Ascending aorta (tissue), 2 donors: ENCODE results near the gene MDC1. TPM values are rescaled to one million over a fixed set of nuclear protein-coding genes. Genes with fewer than 3 reads are reported as not detected.

Source experiments
- DNase-seq, 2 donors: peaks; one replicate each; pipeline ENCODE4 v3.0.0-alpha.2; 2019; ENCODE audit warnings: low spot score in 2 of 2
- H3K27ac ChIP-seq, 2 donors: fragments of 200-600 bp; sonication (generic); one replicate each; pipeline ENCODE4 v1.5.1; 2016 to 2017; ENCODE audit warnings: mild to moderate bottlenecking in 1 of 2
- H3K27me3 ChIP-seq: fragments of 200-600 bp; sonication (generic); one replicate; pipeline ENCODE4 v1.5.1; 2017
- H3K36me3 ChIP-seq, 2 donors: fragments of 200-600 bp; sonication (generic); one replicate each; pipeline ENCODE4 v1.5.1; 2016
- H3K4me1 ChIP-seq, 2 donors: fragments of 200-600 bp; sonication (generic); one replicate each; pipeline ENCODE4 v1.5.1; 2016 to 2017; ENCODE audit warnings: mild to moderate bottlenecking in 1 of 2
- H3K4me3 ChIP-seq, 2 donors: fragments of 200-600 bp; sonication (generic); one replicate each; pipeline ENCODE4 v1.5.1; 2016 to 2017; ENCODE audit warnings: mild to moderate bottlenecking in 1 of 2
- H3K9me3 ChIP-seq, 2 donors: fragments of 200-600 bp; sonication (generic); one replicate each; pipeline ENCODE4 v1.5.1; 2016
- intact Hi-C: fragments of 100-400 bp; cut with DNase I; formaldehyde crosslinking; loops from one replicate; pipeline ENCODE4 v1.15.1; 2023
- total RNA-seq: library from RNA; depleted of rRNA; stranded (reverse); fragments of >200 nt; gene quantifications from one replicate; pipeline ENCODE4 v1.1.0, GENCODE V29; 2016
- TF ChIP-seq, protein P1 (sequence below), 3 experiments: fragments of 200-600 bp in 2 of 3; fragments of 450-650 bp in 1 of 3; sonication (generic) in 2 of 3; IDR thresholded peaks; one replicate each; pipeline ENCODE4 v1.5.1; 2016 to 2019; ENCODE audit warnings: antibody characterized with exemption in 3 of 3, mild to moderate bottlenecking in 1 of 3, moderate library complexity in 1 of 3

The MDC1 gene
- total RNA-seq, 1 donor from 2014 or later = 27.1 TPM

DNA sequence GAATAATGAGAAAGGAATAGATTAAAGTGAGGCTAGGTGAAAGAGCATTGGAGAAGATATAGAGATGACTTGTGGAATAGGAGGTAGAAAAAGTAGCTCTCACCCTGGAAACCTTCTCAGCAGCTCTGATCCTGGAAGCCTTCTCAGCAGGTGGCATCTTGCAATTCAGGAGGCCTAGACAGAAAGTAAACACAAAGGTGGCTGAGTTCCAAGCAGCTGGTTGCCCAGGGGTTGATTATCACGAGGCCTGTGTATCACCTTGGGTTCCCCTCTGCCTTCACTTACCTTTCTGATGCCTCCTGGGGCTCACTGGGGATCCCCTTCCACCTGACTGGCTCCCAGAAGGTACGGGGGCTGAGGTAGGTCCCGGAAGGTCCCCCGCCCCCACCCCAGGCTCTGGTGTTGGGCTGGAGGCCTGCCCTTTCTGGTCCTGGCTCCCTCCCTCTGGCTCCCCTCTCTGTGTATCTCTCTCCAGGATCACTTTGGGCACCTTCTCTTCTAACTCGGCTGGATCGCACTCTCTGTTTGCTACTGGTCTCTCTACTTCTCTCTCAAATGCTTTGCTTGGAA is 9.7 kb downstream of the MDC1 start:
- DNase-seq = no peak
- intact Hi-C loops = no loop called here
- Histone ChIP-seq H3K27ac (no peak overlapping the region), H3K27me3 (no peaks in the 10 kb centered on the region), H3K36me3 (peaks cover 53 to 84% of the 10 kb centered on the region in 2 donors), H3K4me1 (no peaks in the 10 kb centered on the region), H3K4me3 (no peak overlapping the region), H3K9me3 (no peaks in the 10 kb centered on the region)
- TF ChIP-seq, protein P1, sequence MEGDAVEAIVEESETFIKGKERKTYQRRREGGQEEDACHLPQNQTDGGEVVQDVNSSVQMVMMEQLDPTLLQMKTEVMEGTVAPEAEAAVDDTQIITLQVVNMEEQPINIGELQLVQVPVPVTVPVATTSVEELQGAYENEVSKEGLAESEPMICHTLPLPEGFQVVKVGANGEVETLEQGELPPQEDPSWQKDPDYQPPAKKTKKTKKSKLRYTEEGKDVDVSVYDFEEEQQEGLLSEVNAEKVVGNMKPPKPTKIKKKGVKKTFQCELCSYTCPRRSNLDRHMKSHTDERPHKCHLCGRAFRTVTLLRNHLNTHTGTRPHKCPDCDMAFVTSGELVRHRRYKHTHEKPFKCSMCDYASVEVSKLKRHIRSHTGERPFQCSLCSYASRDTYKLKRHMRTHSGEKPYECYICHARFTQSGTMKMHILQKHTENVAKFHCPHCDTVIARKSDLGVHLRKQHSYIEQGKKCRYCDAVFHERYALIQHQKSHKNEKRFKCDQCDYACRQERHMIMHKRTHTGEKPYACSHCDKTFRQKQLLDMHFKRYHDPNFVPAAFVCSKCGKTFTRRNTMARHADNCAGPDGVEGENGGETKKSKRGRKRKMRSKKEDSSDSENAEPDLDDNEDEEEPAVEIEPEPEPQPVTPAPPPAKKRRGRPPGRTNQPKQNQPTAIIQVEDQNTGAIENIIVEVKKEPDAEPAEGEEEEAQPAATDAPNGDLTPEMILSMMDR (IDR thresholded peaks at IDR 0.05) = no peak

DNA sequence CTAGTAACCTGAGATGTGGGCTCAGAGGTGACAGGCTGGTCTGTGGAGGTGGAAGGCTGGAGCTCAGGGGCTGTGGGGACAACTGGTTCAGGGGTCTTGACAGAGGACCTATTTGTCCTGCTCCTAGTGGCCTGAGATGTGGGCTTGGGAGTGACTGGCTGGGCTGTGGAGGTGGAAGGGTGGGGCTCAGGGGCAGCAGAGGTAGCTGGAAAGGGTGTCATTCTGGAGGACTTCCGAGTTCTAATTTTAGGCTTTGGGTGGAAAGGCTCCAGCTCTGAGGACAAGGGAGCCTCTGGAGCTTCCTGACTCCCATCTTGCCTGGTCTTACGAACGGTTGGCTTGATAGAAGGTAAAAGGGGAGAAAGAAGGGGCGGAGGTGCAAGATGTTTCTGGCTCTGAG is 11.5 kb downstream of the MDC1 start:
- DNase-seq = no peak
- H3K36me3 ChIP-seq = peaks cover 37 to 79% of the 10 kb centered on the region in 2 donors

DNA sequence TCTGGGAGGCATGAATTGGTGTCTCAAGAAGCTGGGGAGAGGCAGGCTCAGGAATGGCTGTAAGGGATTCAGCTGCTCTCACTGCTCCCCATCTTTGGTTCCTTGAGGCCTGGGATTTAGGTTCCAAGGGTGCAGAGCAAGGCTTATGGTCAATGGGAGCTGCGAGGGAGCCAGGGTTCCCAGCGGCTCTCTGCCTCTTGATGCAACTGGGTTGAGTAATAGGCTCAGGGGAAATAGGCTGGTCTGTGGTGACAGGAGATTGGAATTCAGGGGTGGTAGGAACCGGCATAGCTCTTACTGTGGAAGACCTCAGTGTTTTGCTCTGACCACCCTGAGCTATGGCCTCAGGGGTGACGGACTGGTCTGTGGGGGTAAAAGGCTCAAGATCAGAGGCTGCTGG is 13.3 kb downstream of the MDC1 start:
- Histone ChIP-seq H3K4me1 (no peaks in the 10 kb centered on the region), H3K36me3 (peaks cover 29 to 76% of the 10 kb centered on the region in 2 donors), H3K9me3 (no peaks in the 10 kb centered on the region), H3K27me3 (no peaks in the 10 kb centered on the region), H3K4me3 (no peak overlapping the region), H3K27ac (no peak overlapping the region)
- intact Hi-C loops = no loop called here
- TF ChIP-seq, protein P1 (IDR thresholded peaks at IDR 0.05) = no peak
- no peak for DNase-seq

More for the DNA sequence above, 11.5 kb downstream of the MDC1 start:
- Histone ChIP-seq H3K4me1 (no peaks in the 10 kb centered on the region), H3K9me3 (no peaks in the 10 kb centered on the region), H3K4me3 (no peak overlapping the region), H3K27me3 (no peaks in the 10 kb centered on the region), H3K27ac (no peak overlapping the region)
- intact Hi-C loops = no loop called here
- TF ChIP-seq, protein P1 (IDR thresholded peaks at IDR 0.05) = no peak

DNA sequence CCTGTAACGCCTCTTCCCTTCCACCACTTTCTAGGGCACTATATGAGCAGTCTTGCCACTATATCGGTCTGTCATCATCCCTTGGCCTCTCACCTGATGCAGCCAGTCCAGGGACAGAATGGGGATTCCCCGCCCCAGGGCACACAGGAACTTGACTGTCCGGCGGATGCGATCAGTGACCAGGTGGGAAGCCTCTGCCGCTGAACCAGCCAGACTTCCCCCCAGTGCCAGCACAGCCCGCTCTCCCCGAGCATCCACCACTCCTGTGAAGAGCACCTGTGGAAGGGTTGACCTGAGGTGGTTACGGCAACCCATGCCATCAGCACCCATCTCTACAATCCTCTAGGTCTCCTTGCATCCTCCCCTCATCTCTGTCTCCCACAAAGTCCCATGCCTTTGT is 14.1 kb downstream of the MDC1 start:
- intact Hi-C loops = no loop called here
- Histone ChIP-seq H3K4me1 (no peaks in the 10 kb centered on the region), H3K27ac (no peak overlapping the region), H3K27me3 (no peaks in the 10 kb centered on the region), H3K4me3 (no peak overlapping the region), H3K9me3 (no peaks in the 10 kb centered on the region), H3K36me3 (peaks cover 27 to 74% of the 10 kb centered on the region in 2 donors)
- DNase-seq = no peak
- TF ChIP-seq, protein P1 (IDR thresholded peaks at IDR 0.05) = no peak

DNA sequence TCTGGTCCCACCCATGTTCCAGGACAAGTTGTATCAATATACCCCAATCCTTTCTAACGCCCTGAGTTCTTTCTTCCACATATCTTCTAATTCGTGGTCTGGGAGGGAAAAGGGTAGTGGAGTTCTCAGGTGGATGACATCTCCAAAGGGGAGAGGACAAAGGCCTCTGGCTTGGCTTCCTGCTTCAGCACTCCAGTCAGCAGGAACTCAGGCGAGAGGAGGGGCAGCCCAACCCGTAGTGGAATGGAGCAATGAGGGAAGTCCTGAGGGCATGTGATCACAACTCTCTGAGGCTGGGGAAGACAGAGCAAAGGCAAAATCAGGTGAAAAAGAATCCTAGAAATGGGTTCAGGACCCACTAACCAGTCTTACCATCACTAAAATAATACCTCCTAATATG is 16.7 kb downstream of the MDC1 start:
- no peak overlapping the region for H3K27ac ChIP-seq
- H3K4me3 ChIP-seq = no peak overlapping the region
- TF ChIP-seq, protein P1 (IDR thresholded peaks at IDR 0.05) = no peak
- H3K27me3 ChIP-seq = no peaks in the 10 kb centered on the region
- H3K36me3 ChIP-seq = peaks cover 8 to 53% of the 10 kb centered on the region in 2 donors
- H3K9me3 ChIP-seq = no peaks in the 10 kb centered on the region
- no peak for DNase-seq
- intact Hi-C loops = no loop called here
- H3K4me1 ChIP-seq = peaks cover 0 to 6% of the 10 kb centered on the region in 2 donors

DNA sequence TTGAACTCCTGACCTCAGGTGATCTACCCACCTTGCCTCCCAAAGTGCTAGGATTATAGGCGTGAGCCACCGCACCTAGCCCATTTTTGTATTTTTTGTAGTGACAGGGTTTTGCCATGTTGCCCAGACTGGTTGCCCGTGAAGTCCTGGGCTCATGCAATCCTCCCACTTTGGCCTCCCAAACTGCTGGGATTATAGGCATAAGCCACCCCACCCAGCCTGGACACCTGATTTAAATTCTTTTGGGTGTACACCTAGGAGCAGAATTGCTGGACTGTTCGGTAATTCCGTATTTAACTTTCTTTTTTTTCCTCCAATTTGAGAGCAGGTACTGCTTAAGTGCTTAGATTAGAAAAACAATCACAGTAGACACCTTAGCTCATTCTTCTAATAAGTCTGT is 20.6 kb downstream of the MDC1 start:
- Histone ChIP-seq H3K27ac (peak overlapping the region in 1 of 2 donors; percentile 3), H3K4me3 (no peak overlapping the region), H3K36me3 (peaks cover 4 to 22% of the 10 kb centered on the region in 2 donors), H3K9me3 (no peaks in the 10 kb centered on the region), H3K4me1 (peaks cover 0 to 9% of the 10 kb centered on the region in 2 donors), H3K27me3 (no peaks in the 10 kb centered on the region)
- no peak for DNase-seq
- intact Hi-C loops = no loop called here
- TF ChIP-seq, protein P1 (IDR thresholded peaks at IDR 0.05) = no peak
